ENCODE data around the gene RSRC2. TPM values are rescaled to one million over a fixed set of nuclear protein-coding genes. Genes with fewer than 3 reads are reported as not detected.
"Not testable (repeated sequence)": the region's sequence is repeated elsewhere in the genome, so short reads cannot be mapped to it uniquely, and the experiment has no call there.

The RSRC2 gene
- total and polyA plus RNA-seq, 5 experiments from 2014 or later = 18.5 to 146 (median 47.5) TPM

DNA sequence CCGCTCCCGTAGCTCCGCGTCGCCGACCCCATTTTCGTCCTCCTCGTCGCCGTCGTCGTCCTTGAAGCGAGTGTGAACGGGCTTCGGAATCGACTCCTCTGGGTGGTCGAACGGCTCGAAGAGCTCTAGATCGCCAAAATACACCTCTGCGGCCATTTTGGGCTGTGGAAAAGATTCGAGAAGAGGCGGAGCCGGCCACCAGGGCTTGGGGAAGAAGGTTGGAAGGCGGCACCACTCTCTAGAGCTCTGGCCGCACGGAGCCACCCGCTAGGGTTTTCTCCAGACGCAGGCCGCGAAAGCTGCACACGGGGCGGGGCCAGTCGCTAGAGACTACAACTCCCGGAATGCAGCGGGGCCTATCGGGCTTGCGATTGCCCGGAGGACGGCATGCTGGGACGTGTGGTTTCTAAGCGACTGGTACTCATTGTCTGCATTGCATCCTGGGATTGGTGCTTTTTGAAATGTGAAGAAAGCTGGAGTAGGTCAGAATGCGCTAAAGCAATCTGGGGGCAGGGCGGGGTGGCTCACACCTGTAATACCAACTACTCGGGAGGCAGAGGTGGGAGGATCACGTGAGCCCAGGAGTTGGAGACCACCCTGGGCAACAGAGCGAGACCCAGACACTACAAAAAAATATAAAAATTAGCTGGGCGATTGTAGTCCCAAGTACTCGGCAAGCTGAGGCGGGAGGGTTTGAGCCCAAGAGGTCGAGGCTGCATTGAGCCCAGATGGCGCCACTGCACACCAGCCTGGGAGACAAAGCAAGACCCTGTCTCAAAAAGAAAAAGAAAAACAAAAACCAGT lies 25.8 kb downstream of the RSRC2 start, which contains the start of gene ZCCHC8:
TSS of gene ZCCHC8 (minus strand) at position 248 of the 804 bp plus-strand sequence. CDS start at position 156, 92 bp downstream.
- H3K27me3 Mint-ChIP-seq = no peaks in the 10 kb centered on the region
- H3K9me3 Mint-ChIP-seq = no peaks in the 10 kb centered on the region
- peaks cover 0 to 45% (median 3%) of the 10 kb centered on the region in 3 donors for H3K36me3 Mint-ChIP-seq
- H3K4me3 Mint-ChIP-seq = peak within 1 kb of the TSS; percentile 84 to 99 (median 96)
- peak; percentile 90 to 94 for ATAC-seq
- POLR2A ChIA-PET = interaction anchor here (0.5 to 5.4 kb wide), 17 partner anchors 10 to 1896 kb away, joined by 3 to 113 read pairs (median 6); partner anchors contain the start of genes ATP6V0A2, CCDC62, DENR and DIABLO
- H3K27ac Mint-ChIP-seq = peak within 1 kb of the TSS; percentile 96 to 99 (median 97)
- peaks cover 9 to 48% (median 34%) of the 10 kb centered on the region in 4 donors for H3K4me1 Mint-ChIP-seq
- DNase-seq = peak; percentile 87 to 97 (median 93)

DNA sequence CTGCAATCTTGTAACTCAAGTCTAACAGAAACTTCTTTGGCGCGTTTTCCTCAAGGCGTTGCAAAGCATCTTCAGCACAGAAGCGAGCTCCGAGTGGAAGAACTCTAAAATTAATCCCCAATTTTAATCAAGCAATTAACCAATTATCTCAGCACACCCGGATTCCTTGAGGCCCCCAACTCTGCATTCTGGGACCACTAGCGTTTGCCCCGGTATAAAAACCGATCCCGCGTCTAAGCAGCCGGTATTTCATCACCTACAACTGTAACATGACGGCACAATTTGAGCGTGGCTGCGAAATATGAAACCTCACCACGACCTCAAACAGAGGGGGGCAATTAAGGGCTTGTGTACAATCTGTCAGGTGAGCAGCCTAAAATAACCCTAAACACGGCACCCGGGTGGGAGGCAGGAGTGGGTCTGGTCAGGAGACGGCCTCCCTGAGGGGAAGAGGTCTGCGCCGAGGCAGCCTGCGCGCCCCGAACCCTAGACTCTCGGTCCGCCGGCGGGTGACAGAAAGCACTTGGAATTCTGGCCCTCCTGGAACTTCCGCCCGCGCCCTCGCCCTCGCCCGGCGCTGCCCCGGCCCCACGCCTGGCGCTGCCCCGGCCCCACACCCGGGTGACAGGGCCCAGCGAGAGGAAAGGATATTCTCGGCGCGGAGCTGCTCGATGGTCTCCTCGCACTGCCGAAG lies 26.6 kb downstream of the RSRC2 start:
- no peaks in the 10 kb centered on the region for H3K27me3 Mint-ChIP-seq
- peak in 8 of 10 donors; percentile 16 to 66 (median 47) for DNase-seq
- ATAC-seq = peak in 1 of 2 donors; percentile 23
- H3K4me3 Mint-ChIP-seq = peak overlapping the region; percentile 84 to 99 (median 96)
- H3K9me3 Mint-ChIP-seq = no peaks in the 10 kb centered on the region
- peak overlapping the region; percentile 96 to 99 (median 97) for H3K27ac Mint-ChIP-seq
- POLR2A ChIA-PET = interaction anchor here (0.5 to 5.4 kb wide), 15 partner anchors 9 to 1895 kb away, joined by 3 to 113 read pairs (median 7); partner anchors contain the start of genes CCDC62, DENR, DIABLO and KNTC1
- peaks cover 12 to 50% (median 38%) of the 10 kb centered on the region in 4 donors for H3K4me1 Mint-ChIP-seq
- H3K36me3 Mint-ChIP-seq = peaks cover 0 to 46% (median 3%) of the 10 kb centered on the region in 3 donors

DNA sequence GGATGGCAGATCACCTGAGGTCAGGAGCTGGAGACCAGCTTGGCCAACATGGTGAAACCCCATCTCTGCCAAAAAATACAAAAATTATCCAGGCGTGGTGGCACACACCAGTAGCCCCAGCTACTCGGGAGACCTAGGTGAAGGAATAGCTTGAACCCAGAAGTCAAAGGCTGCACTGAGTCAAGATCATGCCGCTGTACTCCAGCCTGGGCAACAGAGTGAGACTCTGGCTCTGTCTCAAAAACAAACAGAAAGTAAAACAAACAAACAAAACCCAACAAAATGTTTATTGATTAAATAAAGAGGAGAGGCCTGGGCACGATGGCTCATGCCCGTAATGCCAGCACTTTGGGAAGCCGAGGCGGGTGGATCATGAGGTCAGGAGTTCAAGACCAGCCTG lies 31.5 kb downstream of the RSRC2 start:
- no peaks in the 10 kb centered on the region for H3K9me3 Mint-ChIP-seq
- peaks cover 0 to 62% (median 12%) of the 10 kb centered on the region in 3 donors for H3K36me3 Mint-ChIP-seq
- peak overlapping the region in 2 of 10 donors; percentile 45 to 62 for H3K27ac Mint-ChIP-seq
- POLR2A ChIA-PET = interaction anchor here (0.7 kb wide), 2 partner anchors 17 to 159 kb away, joined by 3 to 4 read pairs; no protein-coding TSS in a partner anchor
- DNase-seq (no peak), ATAC-seq (no peak)
- no peaks in the 10 kb centered on the region for H3K27me3 Mint-ChIP-seq
- peaks cover 9 to 44% (median 32%) of the 10 kb centered on the region in 4 donors for H3K4me1 Mint-ChIP-seq
- H3K4me3 Mint-ChIP-seq = peak overlapping the region in 1 of 10 donors; percentile 14

DNA sequence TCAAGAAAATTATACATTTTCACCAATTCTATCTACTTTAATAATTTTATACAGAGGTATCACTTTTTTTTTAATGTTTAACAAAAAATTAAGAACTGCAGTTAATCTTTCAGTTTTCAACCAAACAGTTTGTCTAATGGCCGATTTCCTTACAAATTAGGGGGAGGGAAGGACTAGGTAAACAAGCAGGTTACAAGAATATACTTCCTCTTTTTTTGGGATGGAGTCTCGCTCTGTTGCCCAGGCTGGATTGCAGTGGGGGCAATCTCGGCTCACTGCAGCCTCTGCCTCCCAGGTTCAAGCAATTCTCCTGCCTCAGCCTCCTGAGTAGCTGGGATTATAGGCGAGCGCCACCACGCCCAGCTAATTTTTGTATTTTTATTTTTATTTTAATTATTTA lies 33.5 kb downstream of the RSRC2 start:
- POLR2A ChIA-PET, ATAC-seq, DNase-seq, H3K4me3 Mint-ChIP-seq, H3K27ac Mint-ChIP-seq, H3K27me3 Mint-ChIP-seq, H3K9me3 Mint-ChIP-seq: not testable (repeated sequence)
- H3K4me1 Mint-ChIP-seq = peaks cover 11 to 29% (median 19%) of the 10 kb centered on the region in 4 donors
- peaks cover 6 to 74% (median 15%) of the 10 kb centered on the region in 3 donors for H3K36me3 Mint-ChIP-seq

GRCh38 chr12:122491991-122492390 lies 34.7 kb downstream of the RSRC2 start:
- Mint-ChIP-seq H3K4me1 (peaks cover 11 to 22% (median 16%) of the 10 kb centered on the region in 4 donors), H3K9me3 (no peaks in the 10 kb centered on the region), H3K4me3 (no peak overlapping the region), H3K27me3 (no peaks in the 10 kb centered on the region), H3K36me3 (peaks cover 6 to 83% (median 15%) of the 10 kb centered on the region in 3 donors), H3K27ac (peak overlapping the region in 1 of 10 donors; percentile 63)
- no peak for ATAC-seq
- DNase-seq = no peak
- POLR2A ChIA-PET = no interaction called here

DNA sequence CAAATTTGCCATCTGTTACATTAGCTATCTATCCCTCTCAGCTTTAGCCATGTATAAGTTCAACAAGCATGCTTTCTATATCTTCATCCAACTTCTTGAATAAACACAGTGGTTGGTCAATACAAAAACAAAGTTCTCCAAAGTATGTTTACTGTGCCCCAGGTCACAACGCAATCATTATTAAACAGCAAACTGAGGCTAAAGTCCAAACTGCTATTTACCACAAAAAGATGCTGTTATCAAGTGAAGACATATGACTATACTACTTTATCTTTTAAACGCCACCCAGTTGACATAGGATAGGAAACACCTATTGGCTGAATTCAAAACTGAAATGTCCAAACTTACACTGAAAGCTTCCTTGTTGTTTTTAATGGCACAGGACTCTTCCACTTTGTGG lies 37.7 kb downstream of the RSRC2 start:
- Mint-ChIP-seq H3K27ac (peak overlapping the region in 1 of 10 donors; percentile 29), H3K4me3 (no peak overlapping the region), H3K4me1 (peaks cover 5 to 17% (median 6%) of the 10 kb centered on the region in 4 donors), H3K9me3 (no peaks in the 10 kb centered on the region), H3K27me3 (no peaks in the 10 kb centered on the region), H3K36me3 (peaks cover 6 to 90% (median 11%) of the 10 kb centered on the region in 3 donors)
- POLR2A ChIA-PET = interaction anchor here (0.6 kb wide), 1 partner anchor 69 kb away, joined by 3 read pairs; no protein-coding TSS in a partner anchor
- DNase-seq (no peak), ATAC-seq (no peak)

DNA sequence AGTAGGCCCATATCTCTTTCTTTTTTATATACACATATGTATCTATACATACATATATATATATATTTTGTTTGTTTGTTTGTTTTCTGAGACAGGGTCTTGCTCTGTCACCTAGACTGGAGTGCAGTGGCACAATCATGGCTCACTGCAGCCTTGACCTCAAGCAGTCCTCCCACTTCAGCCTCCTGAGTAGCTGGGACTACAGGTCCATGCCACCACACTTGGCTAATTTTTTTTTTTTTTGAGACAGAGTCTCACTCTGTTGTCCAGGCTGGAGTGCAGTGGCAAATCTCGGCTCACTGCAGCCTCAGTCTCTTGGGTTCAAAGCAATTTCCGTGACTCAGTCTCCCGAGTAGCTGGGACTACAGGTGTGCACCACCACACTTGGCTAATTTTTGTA lies 38.9 kb downstream of the RSRC2 start:
- DNase-seq, H3K4me3 Mint-ChIP-seq, H3K9me3 Mint-ChIP-seq, H3K27ac Mint-ChIP-seq, H3K27me3 Mint-ChIP-seq, ATAC-seq: not testable (repeated sequence)
- peaks cover 6 to 95% (median 11%) of the 10 kb centered on the region in 3 donors for H3K36me3 Mint-ChIP-seq
- peaks cover 5 to 15% (median 6%) of the 10 kb centered on the region in 4 donors for H3K4me1 Mint-ChIP-seq
- POLR2A ChIA-PET = interaction anchor here (0.6 kb wide), 1 partner anchor 10 kb away, joined by 3 read pairs; no protein-coding TSS in a partner anchor

- H3K9me3 Mint-ChIP-seq = no peaks in the 10 kb centered on the region
- H3K36me3 Mint-ChIP-seq = peaks cover 6 to 93% (median 11%) of the 10 kb centered on the region in 3 donors
- H3K4me3 Mint-ChIP-seq = no peak overlapping the region
- no peaks in the 10 kb centered on the region for H3K27me3 Mint-ChIP-seq
- POLR2A ChIA-PET = no interaction called here
- H3K27ac Mint-ChIP-seq = peak overlapping the region in 1 of 10 donors; percentile 68
- no peak for ATAC-seq
- no peak for DNase-seq
- peaks cover 4 to 10% (median 6%) of the 10 kb centered on the region in 4 donors for H3K4me1 Mint-ChIP-seq
Measured at GRCh38 chr12:122486805-122487426, 39.8 kb downstream of the RSRC2 start.

- peak overlapping the region in 2 of 10 donors; percentile 27 to 34 for H3K27ac Mint-ChIP-seq
- ATAC-seq, POLR2A ChIA-PET, H3K9me3 Mint-ChIP-seq, H3K27me3 Mint-ChIP-seq, H3K4me3 Mint-ChIP-seq, DNase-seq, H3K4me1 Mint-ChIP-seq: not testable (repeated sequence)
- H3K36me3 Mint-ChIP-seq = peaks cover 6 to 92% (median 11%) of the 10 kb centered on the region in 3 donors
Measured at GRCh38 chr12:122486360-122486759, 40.4 kb downstream of the RSRC2 start.

DNA sequence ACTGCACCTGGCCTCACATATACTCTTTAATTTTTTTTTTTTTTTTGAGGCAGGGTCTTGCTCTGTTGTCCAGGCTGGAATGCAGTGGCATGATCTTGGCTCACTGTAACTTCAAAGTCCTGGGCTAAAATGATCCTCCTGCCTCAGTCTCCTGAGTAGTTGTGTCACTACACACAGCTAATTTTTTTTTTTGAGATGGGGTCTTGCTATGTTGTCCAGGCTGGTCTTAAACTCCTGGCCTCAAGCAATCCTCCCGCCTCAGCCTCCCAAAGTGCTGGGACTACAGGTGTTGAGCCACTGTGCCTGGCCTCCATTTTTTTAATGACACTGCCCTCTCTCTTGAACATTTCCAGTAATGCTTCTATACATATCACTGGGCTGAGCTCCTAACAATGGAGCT lies 42.4 kb downstream of the RSRC2 start:
- POLR2A ChIA-PET = interaction anchor here (0.5 to 0.6 kb wide), 3 partner anchors 23 to 1987 kb away, joined by 3 to 5 read pairs (median 3); no protein-coding TSS in a partner anchor
- not testable (repeated sequence) for DNase-seq, H3K4me1 Mint-ChIP-seq, ATAC-seq, H3K4me3 Mint-ChIP-seq, H3K9me3 Mint-ChIP-seq, H3K27me3 Mint-ChIP-seq
- peaks cover 11 to 89% (median 12%) of the 10 kb centered on the region in 3 donors for H3K36me3 Mint-ChIP-seq
- peak overlapping the region in 4 of 10 donors; percentile 9 to 50 (median 47) for H3K27ac Mint-ChIP-seq

DNA sequence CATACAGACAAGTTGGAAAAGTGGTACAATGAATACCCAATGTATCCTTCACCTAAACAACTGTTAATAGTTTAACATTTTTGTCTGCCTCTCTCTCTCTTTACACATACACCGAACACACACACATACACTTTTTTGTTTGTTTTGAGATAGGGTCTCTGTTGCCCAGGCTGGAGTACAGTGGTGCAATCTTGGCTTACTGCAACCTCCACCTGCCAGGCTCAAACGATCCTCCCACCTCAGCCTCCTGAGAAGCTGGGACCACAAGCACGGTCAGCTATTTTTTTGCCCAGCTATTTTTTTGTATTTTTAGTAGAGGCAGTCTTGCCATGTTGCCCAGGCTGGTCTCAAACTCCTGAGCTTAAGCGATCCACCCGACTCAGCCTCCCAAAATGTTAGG lies 42.8 kb downstream of the RSRC2 start:
- DNase-seq (no peak), ATAC-seq (no peak)
- H3K4me1 Mint-ChIP-seq = peaks cover 0 to 7% (median 3%) of the 10 kb centered on the region in 4 donors
- H3K9me3 Mint-ChIP-seq = no peaks in the 10 kb centered on the region
- peaks cover 7 to 89% (median 13%) of the 10 kb centered on the region in 3 donors for H3K36me3 Mint-ChIP-seq
- H3K27ac Mint-ChIP-seq = peak overlapping the region in 6 of 10 donors; percentile 4 to 67 (median 24)
- POLR2A ChIA-PET = interaction anchor here (0.5 to 0.6 kb wide), 3 partner anchors 24 to 1987 kb away, joined by 3 to 5 read pairs (median 3); no protein-coding TSS in a partner anchor
- no peak overlapping the region for H3K4me3 Mint-ChIP-seq
- no peaks in the 10 kb centered on the region for H3K27me3 Mint-ChIP-seq

DNA sequence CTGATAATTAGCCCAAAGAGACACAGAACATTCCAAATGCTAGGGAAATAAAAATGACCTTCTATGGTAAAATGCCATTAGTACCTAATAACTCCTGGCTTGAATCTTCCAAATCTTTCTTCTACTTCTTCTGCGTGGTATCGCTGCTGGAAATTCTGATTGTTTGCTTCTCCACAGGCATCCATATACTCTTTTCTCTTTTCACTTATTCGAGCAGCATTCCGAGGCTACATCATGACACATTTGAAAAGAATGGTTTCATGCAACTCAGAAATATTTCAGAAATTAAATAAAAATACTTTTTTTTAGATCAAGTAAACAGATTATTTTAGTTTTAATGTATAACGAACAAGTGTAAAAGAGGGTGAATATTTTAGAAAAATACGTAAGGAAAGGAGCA lies 44.9 kb downstream of the RSRC2 start:
- Mint-ChIP-seq H3K27ac (no peak overlapping the region), H3K9me3 (no peaks in the 10 kb centered on the region), H3K36me3 (peaks cover 11 to 87% (median 19%) of the 10 kb centered on the region in 3 donors), H3K27me3 (no peaks in the 10 kb centered on the region), H3K4me3 (no peak overlapping the region), H3K4me1 (peaks cover 0 to 7% (median 2%) of the 10 kb centered on the region in 4 donors)
- POLR2A ChIA-PET = no interaction called here
- DNase-seq (no peak), ATAC-seq (no peak)

Data from naive thymus-derived CD8-positive, alpha-beta T cell (primary cell).